WTC11 (cell line): ENCODE measurements around the gene PPM1D. TPM values are rescaled to one million over a fixed set of nuclear protein-coding genes. Genes with fewer than 3 reads are reported as not detected.
"Not testable (repeated sequence)": the region's sequence is repeated elsewhere in the genome, so short reads cannot be mapped to it uniquely, and the experiment has no call there.

Experiments used
- ATAC-seq: fragments of 200-7000 bp; cut with Tn5 transposase; 2 replicates; pipeline ENCODE4 v1.10.0; 2021; ENCODE audit warnings: mild to moderate bottlenecking, moderate library complexity
- CTCF ChIA-PET: fragments of 300-600 bp; sonication (Branson Sonifier 250); formaldehyde crosslinking; loops from one replicate; lab custom pipeline; 2021; ENCODE audit warnings: antibody characterized with exemption; lab: Charles Lee
- POLR2A ChIA-PET: fragments of 350-600 bp; sonication (Branson Sonifier 250); formaldehyde crosslinking; loops from one replicate; lab custom pipeline; 2021; ENCODE audit warnings: antibody characterized with exemption; lab: Charles Lee
- DNase-seq: peaks from one replicate; pipeline ENCODE4 v3.0.0; 2021; ENCODE audit warnings: low spot score
- H3K27ac Mint-ChIP-seq: 2 replicates; pipeline ENCODE4 v1.8.0; 2021; ENCODE audit warnings: mixed read lengths
- H3K27me3 Mint-ChIP-seq: 2 replicates; pipeline ENCODE4 v1.8.0; 2021; ENCODE audit warnings: low read depth, mild to moderate bottlenecking, moderate library complexity, mixed read lengths
- H3K36me3 Mint-ChIP-seq: 2 replicates; pipeline ENCODE4 v1.8.0; 2021; ENCODE audit warnings: mixed read lengths
- H3K4me1 Mint-ChIP-seq: 2 replicates; pipeline ENCODE4 v1.8.0; 2022; ENCODE audit warnings: mixed read lengths
- H3K4me3 Mint-ChIP-seq: 2 replicates; pipeline ENCODE4 v1.8.0; 2021; ENCODE audit warnings: mild to moderate bottlenecking, moderate library complexity, mixed read lengths
- H3K9me3 Mint-ChIP-seq: 2 replicates; pipeline ENCODE4 v1.8.0; 2021; ENCODE audit warnings: mixed read lengths
- ETV6 ChIP-seq: sonication (generic); formaldehyde crosslinking; IDR thresholded peaks from 2 replicates; pipeline ENCODE4 v1.8.1; 2022; ENCODE audit warnings: mild to moderate bottlenecking, missing genetic modification reagents
- FOXK1 ChIP-seq: sonication (generic); formaldehyde crosslinking; IDR thresholded peaks from 2 replicates; pipeline ENCODE4 v1.8.0; 2022; ENCODE audit warnings: mild to moderate bottlenecking, moderate library complexity, missing genetic modification reagents
- HMGA2 ChIP-seq: fragments of 250-450 bp; sonication (Bioruptor Pico); IDR thresholded peaks from 2 replicates; pipeline ENCODE4 v1.4.0; 2021; ENCODE audit warnings: mild to moderate bottlenecking, moderate library complexity
- JAZF1 ChIP-seq: fragments of 250-450 bp; sonication (Bioruptor Pico); IDR thresholded peaks from 2 replicates; pipeline ENCODE4 v1.9.0; 2021; ENCODE audit warnings: moderate library complexity, mild to moderate bottlenecking, inconsistent platforms
- KAT7 ChIP-seq: sonication (generic); formaldehyde crosslinking; IDR thresholded peaks from 2 replicates; pipeline ENCODE4 v1.8.1; 2023; ENCODE audit warnings: missing genetic modification reagents, mild to moderate bottlenecking, borderline replicate concordance
- NFE2L1 ChIP-seq: sonication (generic); formaldehyde crosslinking; IDR thresholded peaks from 2 replicates; pipeline ENCODE4 v1.8.1; 2023; ENCODE audit warnings: missing genetic modification reagents
- RORB ChIP-seq: fragments of 250-450 bp; sonication (Bioruptor Pico); IDR thresholded peaks from 2 replicates; pipeline ENCODE4 v1.9.0; 2021; ENCODE audit warnings: mild to moderate bottlenecking
- SMAD4 ChIP-seq: sonication (generic); formaldehyde crosslinking; IDR thresholded peaks from 2 replicates; pipeline ENCODE4 v1.8.0; 2022; ENCODE audit warnings: mild to moderate bottlenecking, missing genetic modification reagents
- TEAD1 ChIP-seq: sonication (generic); formaldehyde crosslinking; IDR thresholded peaks from 2 replicates; pipeline ENCODE4 v1.8.0; 2022; ENCODE audit warnings: mild to moderate bottlenecking, missing genetic modification reagents
- ZNF232 ChIP-seq: sonication (generic); formaldehyde crosslinking; IDR thresholded peaks from 2 replicates; pipeline ENCODE4 v1.8.0; 2022; ENCODE audit warnings: mild to moderate bottlenecking, missing genetic modification reagents
- ZNF423 ChIP-seq: fragments of 250-450 bp; sonication (Bioruptor Pico); IDR thresholded peaks from 2 replicates; pipeline ENCODE4 v2.1.2; 2022; ENCODE audit warnings: mild to moderate bottlenecking, moderate library complexity
- total RNA-seq: library from RNA; stranded (reverse); gene quantifications from 3 replicates; pipeline ENCODE4 v1.2.3, GENCODE V29; 2021
- TF ChIP-seq, protein P1 (sequence below): sonication (generic); formaldehyde crosslinking; IDR thresholded peaks from 2 replicates; pipeline ENCODE4 v1.8.0; 2023; ENCODE audit warnings: mild to moderate bottlenecking, missing genetic modification reagents
- TF ChIP-seq, protein P2 (sequence below): fragments of 250-450 bp; sonication (Bioruptor Pico); IDR thresholded peaks from 2 replicates; pipeline ENCODE4 v2.1.2; 2022; ENCODE audit warnings: mild to moderate bottlenecking, moderate library complexity
- TF ChIP-seq, protein P3 (sequence below): fragments of 250-450 bp; sonication (Bioruptor Pico); IDR thresholded peaks from 2 replicates; pipeline ENCODE4 v1.8.0; 2021; ENCODE audit warnings: mild to moderate bottlenecking
- TF ChIP-seq, protein P4 (sequence below): sonication (generic); formaldehyde crosslinking; IDR thresholded peaks from 2 replicates; pipeline ENCODE4 v1.8.1; 2023; ENCODE audit warnings: mild to moderate bottlenecking, moderate library complexity, missing genetic modification reagents
- TF ChIP-seq, protein P5 (sequence below): sonication (generic); formaldehyde crosslinking; conservative IDR thresholded peaks from 2 replicates; pipeline ENCODE4 v1.8.1; 2023; ENCODE audit warnings: mild to moderate bottlenecking, low read depth, missing genetic modification reagents, moderate library complexity
- TF ChIP-seq, protein P6 (sequence below): fragments of 250-450 bp; sonication (Bioruptor Pico); IDR thresholded peaks from 2 replicates; pipeline ENCODE4 v1.9.0; 2021; ENCODE audit warnings: mild to moderate bottlenecking
- TF ChIP-seq, protein P7 (sequence below): sonication (generic); formaldehyde crosslinking; IDR thresholded peaks from 2 replicates; pipeline ENCODE4 v1.8.0; 2022; ENCODE audit warnings: mild to moderate bottlenecking, missing genetic modification reagents

Gene PPM1D
- total RNA-seq, 1 experiment from 2014 or later = 20.4 TPM

DNA sequence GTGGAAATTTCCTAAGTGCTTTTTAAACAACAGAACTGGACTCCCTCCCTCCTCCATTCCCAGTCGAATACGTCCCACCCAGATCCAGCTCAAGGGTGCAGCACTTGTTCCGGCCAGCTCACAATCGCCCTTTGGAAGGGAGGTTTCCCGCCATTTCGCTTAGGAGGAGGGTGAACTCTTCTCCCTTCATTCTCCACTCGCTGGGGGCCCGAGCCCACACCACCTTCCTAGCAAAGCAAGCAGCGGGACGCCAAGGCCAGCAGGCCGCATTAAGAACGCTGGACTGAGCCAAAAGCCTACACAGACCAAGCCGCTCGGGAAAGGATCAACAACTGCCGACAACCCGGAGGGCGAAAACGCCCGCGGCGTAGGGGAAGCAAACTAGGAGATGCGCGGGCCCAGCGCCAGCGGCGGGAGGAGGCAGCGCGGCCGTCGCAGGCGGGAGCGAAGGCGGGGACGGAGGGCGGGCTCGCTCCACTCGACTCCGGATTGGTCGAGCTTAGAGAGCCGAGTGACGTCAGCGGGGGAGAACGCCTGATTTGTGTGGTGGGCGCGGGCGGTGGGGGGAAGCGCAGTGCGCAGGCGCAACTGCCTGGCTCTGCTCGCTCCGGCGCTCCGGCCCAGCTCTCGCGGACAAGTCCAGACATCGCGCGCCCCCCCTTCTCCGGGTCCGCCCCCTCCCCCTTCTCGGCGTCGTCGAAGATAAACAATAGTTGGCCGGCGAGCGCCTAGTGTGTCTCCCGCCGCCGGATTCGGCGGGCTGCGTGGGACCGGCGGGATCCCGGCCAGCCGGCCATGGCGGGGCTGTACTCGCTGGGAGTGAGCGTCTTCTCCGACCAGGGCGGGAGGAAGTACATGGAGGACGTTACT, at the start of gene PPM1D (continued):
- TF ChIP-seq, protein P1, sequence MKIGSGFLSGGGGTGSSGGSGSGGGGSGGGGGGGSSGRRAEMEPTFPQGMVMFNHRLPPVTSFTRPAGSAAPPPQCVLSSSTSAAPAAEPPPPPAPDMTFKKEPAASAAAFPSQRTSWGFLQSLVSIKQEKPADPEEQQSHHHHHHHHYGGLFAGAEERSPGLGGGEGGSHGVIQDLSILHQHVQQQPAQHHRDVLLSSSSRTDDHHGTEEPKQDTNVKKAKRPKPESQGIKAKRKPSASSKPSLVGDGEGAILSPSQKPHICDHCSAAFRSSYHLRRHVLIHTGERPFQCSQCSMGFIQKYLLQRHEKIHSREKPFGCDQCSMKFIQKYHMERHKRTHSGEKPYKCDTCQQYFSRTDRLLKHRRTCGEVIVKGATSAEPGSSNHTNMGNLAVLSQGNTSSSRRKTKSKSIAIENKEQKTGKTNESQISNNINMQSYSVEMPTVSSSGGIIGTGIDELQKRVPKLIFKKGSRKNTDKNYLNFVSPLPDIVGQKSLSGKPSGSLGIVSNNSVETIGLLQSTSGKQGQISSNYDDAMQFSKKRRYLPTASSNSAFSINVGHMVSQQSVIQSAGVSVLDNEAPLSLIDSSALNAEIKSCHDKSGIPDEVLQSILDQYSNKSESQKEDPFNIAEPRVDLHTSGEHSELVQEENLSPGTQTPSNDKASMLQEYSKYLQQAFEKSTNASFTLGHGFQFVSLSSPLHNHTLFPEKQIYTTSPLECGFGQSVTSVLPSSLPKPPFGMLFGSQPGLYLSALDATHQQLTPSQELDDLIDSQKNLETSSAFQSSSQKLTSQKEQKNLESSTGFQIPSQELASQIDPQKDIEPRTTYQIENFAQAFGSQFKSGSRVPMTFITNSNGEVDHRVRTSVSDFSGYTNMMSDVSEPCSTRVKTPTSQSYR (CRISPR knock-in tag) = 0 out of 2 replicates have a peak, but pooled peaks have one; percentile 49
- TF ChIP-seq KAT7 (CRISPR knock-in tag) (no peak), ETV6 (CRISPR knock-in tag) (no peak), RORB (CRISPR knock-in tag) (no peak), FOXK1 (CRISPR knock-in tag) (peak; percentile 50), ZNF232 (peak; percentile 24; the same call in 1 of the 2 replicates)
- TF ChIP-seq, protein P2, sequence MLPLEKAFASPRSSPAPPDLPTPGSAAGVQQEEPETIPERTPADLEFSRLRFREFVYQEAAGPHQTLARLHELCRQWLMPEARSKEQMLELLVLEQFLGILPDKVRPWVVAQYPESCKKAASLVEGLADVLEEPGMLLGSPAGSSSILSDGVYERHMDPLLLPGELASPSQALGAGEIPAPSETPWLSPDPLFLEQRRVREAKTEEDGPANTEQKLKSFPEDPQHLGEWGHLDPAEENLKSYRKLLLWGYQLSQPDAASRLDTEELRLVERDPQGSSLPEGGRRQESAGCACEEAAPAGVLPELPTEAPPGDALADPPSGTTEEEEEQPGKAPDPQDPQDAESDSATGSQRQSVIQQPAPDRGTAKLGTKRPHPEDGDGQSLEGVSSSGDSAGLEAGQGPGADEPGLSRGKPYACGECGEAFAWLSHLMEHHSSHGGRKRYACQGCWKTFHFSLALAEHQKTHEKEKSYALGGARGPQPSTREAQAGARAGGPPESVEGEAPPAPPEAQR (CRISPR knock-in tag) = no peak
- TF ChIP-seq, protein P3, sequence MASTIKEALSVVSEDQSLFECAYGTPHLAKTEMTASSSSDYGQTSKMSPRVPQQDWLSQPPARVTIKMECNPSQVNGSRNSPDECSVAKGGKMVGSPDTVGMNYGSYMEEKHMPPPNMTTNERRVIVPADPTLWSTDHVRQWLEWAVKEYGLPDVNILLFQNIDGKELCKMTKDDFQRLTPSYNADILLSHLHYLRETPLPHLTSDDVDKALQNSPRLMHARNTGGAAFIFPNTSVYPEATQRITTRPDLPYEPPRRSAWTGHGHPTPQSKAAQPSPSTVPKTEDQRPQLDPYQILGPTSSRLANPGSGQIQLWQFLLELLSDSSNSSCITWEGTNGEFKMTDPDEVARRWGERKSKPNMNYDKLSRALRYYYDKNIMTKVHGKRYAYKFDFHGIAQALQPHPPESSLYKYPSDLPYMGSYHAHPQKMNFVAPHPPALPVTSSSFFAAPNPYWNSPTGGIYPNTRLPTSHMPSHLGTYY (CRISPR knock-in tag) = no peak
- TF ChIP-seq, protein P4, sequence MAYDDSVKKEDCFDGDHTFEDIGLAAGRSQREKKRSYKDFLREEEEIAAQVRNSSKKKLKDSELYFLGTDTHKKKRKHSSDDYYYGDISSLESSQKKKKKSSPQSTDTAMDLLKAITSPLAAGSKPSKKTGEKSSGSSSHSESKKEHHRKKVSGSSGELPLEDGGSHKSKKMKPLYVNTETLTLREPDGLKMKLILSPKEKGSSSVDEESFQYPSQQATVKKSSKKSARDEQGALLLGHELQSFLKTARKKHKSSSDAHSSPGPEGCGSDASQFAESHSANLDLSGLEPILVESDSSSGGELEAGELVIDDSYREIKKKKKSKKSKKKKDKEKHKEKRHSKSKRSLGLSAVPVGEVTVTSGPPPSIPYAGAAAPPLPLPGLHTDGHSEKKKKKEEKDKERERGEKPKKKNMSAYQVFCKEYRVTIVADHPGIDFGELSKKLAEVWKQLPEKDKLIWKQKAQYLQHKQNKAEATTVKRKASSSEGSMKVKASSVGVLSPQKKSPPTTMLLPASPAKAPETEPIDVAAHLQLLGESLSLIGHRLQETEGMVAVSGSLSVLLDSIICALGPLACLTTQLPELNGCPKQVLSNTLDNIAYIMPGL (CRISPR knock-in tag) = peak; percentile 69
- TF ChIP-seq, protein P5, sequence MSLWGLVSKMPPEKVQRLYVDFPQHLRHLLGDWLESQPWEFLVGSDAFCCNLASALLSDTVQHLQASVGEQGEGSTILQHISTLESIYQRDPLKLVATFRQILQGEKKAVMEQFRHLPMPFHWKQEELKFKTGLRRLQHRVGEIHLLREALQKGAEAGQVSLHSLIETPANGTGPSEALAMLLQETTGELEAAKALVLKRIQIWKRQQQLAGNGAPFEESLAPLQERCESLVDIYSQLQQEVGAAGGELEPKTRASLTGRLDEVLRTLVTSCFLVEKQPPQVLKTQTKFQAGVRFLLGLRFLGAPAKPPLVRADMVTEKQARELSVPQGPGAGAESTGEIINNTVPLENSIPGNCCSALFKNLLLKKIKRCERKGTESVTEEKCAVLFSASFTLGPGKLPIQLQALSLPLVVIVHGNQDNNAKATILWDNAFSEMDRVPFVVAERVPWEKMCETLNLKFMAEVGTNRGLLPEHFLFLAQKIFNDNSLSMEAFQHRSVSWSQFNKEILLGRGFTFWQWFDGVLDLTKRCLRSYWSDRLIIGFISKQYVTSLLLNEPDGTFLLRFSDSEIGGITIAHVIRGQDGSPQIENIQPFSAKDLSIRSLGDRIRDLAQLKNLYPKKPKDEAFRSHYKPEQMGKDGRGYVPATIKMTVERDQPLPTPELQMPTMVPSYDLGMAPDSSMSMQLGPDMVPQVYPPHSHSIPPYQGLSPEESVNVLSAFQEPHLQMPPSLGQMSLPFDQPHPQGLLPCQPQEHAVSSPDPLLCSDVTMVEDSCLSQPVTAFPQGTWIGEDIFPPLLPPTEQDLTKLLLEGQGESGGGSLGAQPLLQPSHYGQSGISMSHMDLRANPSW (CRISPR knock-in tag) = no peak

DNA sequence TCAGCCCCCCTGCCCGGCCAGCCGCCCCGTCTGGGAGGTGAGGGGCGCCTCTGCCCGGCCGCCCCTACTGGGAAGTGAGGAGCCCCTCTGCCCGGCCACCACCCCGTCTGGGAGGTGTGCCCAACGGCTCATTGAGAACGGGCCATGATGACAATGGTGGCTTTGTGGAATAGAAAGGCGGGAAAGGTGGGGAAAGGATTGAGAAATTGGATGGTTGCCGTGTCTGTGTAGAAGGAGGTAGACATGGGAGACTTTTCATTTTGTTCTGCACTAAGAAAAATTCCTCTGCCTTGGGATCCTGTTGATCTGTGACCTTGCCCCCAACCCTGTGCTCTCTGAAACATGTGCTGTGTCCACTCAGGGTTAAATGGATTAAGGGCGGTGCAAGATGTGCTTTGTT, 47.7 kb upstream of the PPM1D start:
- CTCF ChIA-PET, H3K27ac Mint-ChIP-seq, POLR2A ChIA-PET, H3K4me3 Mint-ChIP-seq, H3K4me1 Mint-ChIP-seq, H3K27me3 Mint-ChIP-seq, ATAC-seq, DNase-seq: not testable (repeated sequence)
- Mint-ChIP-seq H3K36me3 (peaks cover 20% of the 10 kb centered on the region), H3K9me3 (peaks cover 35% of the 10 kb centered on the region)

DNA sequence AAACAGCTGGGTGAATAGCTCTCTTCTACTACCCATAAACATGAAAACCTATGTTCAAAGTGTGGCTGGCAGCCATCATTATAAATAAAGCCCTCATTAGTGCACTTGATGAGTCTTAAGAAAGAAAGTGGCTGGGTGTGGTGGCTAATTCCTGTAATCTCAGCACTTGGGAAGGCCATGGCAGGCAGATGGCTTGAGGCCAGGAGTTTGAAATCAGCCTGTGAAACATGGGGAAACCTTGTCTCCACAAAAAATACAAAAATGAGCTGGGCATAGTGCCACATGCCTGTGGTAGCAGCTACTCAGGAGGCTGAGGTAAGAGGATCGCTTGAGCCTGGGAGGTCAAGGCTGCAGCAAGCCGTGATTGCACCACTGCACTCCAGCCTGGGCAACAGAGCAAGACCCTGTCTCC, 45.6 kb upstream of the PPM1D start:
- Mint-ChIP-seq H3K9me3 (peaks cover 53% of the 10 kb centered on the region), H3K4me3 (no peak overlapping the region), H3K27ac (no peak overlapping the region), H3K27me3 (peaks cover 9% of the 10 kb centered on the region), H3K4me1 (no peaks in the 10 kb centered on the region), H3K36me3 (peaks cover 31% of the 10 kb centered on the region)
- POLR2A ChIA-PET = no interaction called here
- DNase-seq (no peak), ATAC-seq (no peak)
- CTCF ChIA-PET = interaction anchor here (1.1 kb wide), 1 partner anchor 15 kb away, joined by 10 read pairs; no protein-coding TSS in a partner anchor
- no peak for TF ChIP-seq JAZF1 (CRISPR knock-in tag)
- no peak for TF ChIP-seq TEAD1 (CRISPR knock-in tag)
- no peak for TF ChIP-seq NFE2L1 (CRISPR knock-in tag)
- TF ChIP-seq, protein P6, sequence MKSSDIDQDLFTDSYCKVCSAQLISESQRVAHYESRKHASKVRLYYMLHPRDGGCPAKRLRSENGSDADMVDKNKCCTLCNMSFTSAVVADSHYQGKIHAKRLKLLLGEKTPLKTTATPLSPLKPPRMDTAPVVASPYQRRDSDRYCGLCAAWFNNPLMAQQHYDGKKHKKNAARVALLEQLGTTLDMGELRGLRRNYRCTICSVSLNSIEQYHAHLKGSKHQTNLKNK (CRISPR knock-in tag) = no peak
- TF ChIP-seq, protein P7, sequence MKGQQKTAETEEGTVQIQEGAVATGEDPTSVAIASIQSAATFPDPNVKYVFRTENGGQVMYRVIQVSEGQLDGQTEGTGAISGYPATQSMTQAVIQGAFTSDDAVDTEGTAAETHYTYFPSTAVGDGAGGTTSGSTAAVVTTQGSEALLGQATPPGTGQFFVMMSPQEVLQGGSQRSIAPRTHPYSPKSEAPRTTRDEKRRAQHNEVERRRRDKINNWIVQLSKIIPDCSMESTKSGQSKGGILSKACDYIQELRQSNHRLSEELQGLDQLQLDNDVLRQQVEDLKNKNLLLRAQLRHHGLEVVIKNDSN (CRISPR knock-in tag) = no peak
- TF ChIP-seq HMGA2 (CRISPR knock-in tag) = no peak
- TF ChIP-seq ZNF423 (CRISPR knock-in tag) = no peak
- TF ChIP-seq, protein P2 (CRISPR knock-in tag) = no peak
- no peak for TF ChIP-seq SMAD4 (CRISPR knock-in tag)
